Measurements from ENCODE around the gene RPTOR.

Gene RPTOR

GRCh38 chr17:80709090-80709695, 164.6 kb downstream of the RPTOR start:
- Histone ChIP-seq H3K9ac (ENCODE audit: low read length) (no peak overlapping the region), H3K4me3 (ENCODE audit: low read length) (no peak overlapping the region), H3K27ac (ENCODE audit: low read depth, low read length) (no peak overlapping the region), H3K4me1 (ENCODE audit: control insufficient read depth, insufficient read depth, low read length) (no peaks in the 10 kb centered on the region), H3K36me3 (ENCODE audit: control insufficient read depth, insufficient read depth, low read length) (no peaks in the 10 kb centered on the region), H3K27me3 (ENCODE audit: control insufficient read depth, insufficient read depth, low read length) (no peaks in the 10 kb centered on the region)

DNA sequence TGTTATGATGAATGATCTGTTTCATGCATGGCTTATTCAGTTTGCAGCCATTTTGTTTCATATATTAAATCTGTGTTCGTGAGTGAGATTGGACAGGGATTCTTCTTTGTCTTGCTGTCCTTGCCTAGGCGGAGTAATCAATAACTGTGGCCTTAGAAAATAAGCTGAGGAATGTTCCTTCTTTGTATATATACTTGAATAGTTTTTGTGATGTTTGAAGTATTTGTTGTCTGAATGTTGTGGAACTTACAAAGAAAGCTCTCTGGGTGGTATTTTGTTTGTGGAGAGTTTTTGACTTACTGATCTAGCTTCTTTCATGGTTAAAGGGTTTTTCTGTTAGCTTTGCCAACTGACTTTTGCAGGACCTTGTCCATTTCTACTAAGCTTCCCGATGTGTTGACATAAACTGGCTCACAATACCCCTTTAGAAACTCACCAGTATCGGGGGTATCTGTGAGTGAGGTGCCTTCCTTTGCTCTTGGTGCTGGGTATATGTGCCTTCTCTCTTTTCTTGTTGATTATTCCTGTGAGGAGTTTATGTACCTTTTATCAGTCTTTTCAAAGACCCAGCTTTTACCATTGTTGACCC, 166.2 kb downstream of the RPTOR start:
- Histone ChIP-seq H3K36me3 (ENCODE audit: control insufficient read depth, insufficient read depth, low read length) (no peaks in the 10 kb centered on the region), H3K9ac (ENCODE audit: low read length) (no peak overlapping the region), H3K4me1 (ENCODE audit: control insufficient read depth, insufficient read depth, low read length) (no peaks in the 10 kb centered on the region), H3K4me3 (ENCODE audit: low read length) (no peak overlapping the region), H3K27me3 (ENCODE audit: control insufficient read depth, insufficient read depth, low read length) (no peaks in the 10 kb centered on the region), H3K27ac (ENCODE audit: low read depth, low read length) (no peak overlapping the region)

- H3K4me3 ChIP-seq (ENCODE audit: low read length) = no peak overlapping the region
- no peak overlapping the region for H3K27ac ChIP-seq (ENCODE audit: low read depth, low read length)
- H3K9ac ChIP-seq (ENCODE audit: low read length) = no peak overlapping the region
- H3K4me1 ChIP-seq (ENCODE audit: control insufficient read depth, insufficient read depth, low read length) = no peaks in the 10 kb centered on the region
- H3K36me3 ChIP-seq (ENCODE audit: control insufficient read depth, insufficient read depth, low read length) = no peaks in the 10 kb centered on the region
- H3K27me3 ChIP-seq (ENCODE audit: control insufficient read depth, insufficient read depth, low read length) = no peaks in the 10 kb centered on the region
Observed at GRCh38 chr17:80712089-80712488, 167.5 kb downstream of the RPTOR start.

GRCh38 chr17:80712606-80713005, 168.0 kb downstream of the RPTOR start:
- H3K36me3 ChIP-seq (ENCODE audit: control insufficient read depth, insufficient read depth, low read length) = no peaks in the 10 kb centered on the region
- no peak overlapping the region for H3K27ac ChIP-seq (ENCODE audit: low read depth, low read length)
- no peak overlapping the region for H3K4me3 ChIP-seq (ENCODE audit: low read length)
- no peaks in the 10 kb centered on the region for H3K4me1 ChIP-seq (ENCODE audit: control insufficient read depth, insufficient read depth, low read length)
- no peaks in the 10 kb centered on the region for H3K27me3 ChIP-seq (ENCODE audit: control insufficient read depth, insufficient read depth, low read length)
- H3K9ac ChIP-seq (ENCODE audit: low read length) = no peak overlapping the region

- H3K9ac ChIP-seq (ENCODE audit: low read length) = no peak overlapping the region
- no peaks in the 10 kb centered on the region for H3K4me1 ChIP-seq (ENCODE audit: control insufficient read depth, insufficient read depth, low read length)
- H3K4me3 ChIP-seq (ENCODE audit: low read length) = no peak overlapping the region
- H3K27me3 ChIP-seq (ENCODE audit: control insufficient read depth, insufficient read depth, low read length) = no peaks in the 10 kb centered on the region
- H3K36me3 ChIP-seq (ENCODE audit: control insufficient read depth, insufficient read depth, low read length) = no peaks in the 10 kb centered on the region
- no peak overlapping the region for H3K27ac ChIP-seq (ENCODE audit: low read depth, low read length)
Observed at GRCh38 chr17:80716986-80717719, 172.5 kb downstream of the RPTOR start.

GRCh38 chr17:80717720-80718083, 173.1 kb downstream of the RPTOR start:
- Histone ChIP-seq H3K27ac (ENCODE audit: low read depth, low read length) (no peak overlapping the region), H3K36me3 (ENCODE audit: control insufficient read depth, insufficient read depth, low read length) (no peaks in the 10 kb centered on the region), H3K9ac (ENCODE audit: low read length) (no peak overlapping the region), H3K4me1 (ENCODE audit: control insufficient read depth, insufficient read depth, low read length) (no peaks in the 10 kb centered on the region), H3K4me3 (ENCODE audit: low read length) (no peak overlapping the region), H3K27me3 (ENCODE audit: control insufficient read depth, insufficient read depth, low read length) (no peaks in the 10 kb centered on the region)

DNA sequence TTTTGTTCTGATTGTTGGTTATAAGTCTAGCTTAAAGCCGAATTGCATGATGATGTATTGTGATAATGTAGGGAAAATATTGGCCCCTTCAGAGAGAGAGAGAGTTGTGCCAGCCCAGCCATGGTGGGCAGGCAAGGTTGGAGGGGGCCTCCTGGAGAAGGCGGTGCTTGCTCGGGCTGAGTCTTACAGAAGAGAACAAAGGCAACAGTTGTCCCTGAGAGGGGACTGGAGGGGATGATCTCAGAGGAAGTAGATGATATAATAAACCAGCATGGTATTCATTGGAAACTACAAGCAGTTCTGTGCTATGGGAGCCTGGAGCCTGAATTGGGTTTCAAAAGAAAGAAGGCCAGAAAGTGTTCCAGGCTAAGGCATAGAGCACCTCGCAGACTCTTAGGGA, 173.8 kb downstream of the RPTOR start:
- H3K27ac ChIP-seq (ENCODE audit: low read depth, low read length) = no peak overlapping the region
- no peaks in the 10 kb centered on the region for H3K27me3 ChIP-seq (ENCODE audit: control insufficient read depth, insufficient read depth, low read length)
- H3K36me3 ChIP-seq (ENCODE audit: control insufficient read depth, insufficient read depth, low read length) = no peaks in the 10 kb centered on the region
- no peak overlapping the region for H3K9ac ChIP-seq (ENCODE audit: low read length)
- no peak overlapping the region for H3K4me3 ChIP-seq (ENCODE audit: low read length)
- H3K4me1 ChIP-seq (ENCODE audit: control insufficient read depth, insufficient read depth, low read length) = no peaks in the 10 kb centered on the region

- no peaks in the 10 kb centered on the region for H3K27me3 ChIP-seq (ENCODE audit: control insufficient read depth, insufficient read depth, low read length)
- no peak overlapping the region for H3K27ac ChIP-seq (ENCODE audit: low read depth, low read length)
- H3K4me3 ChIP-seq (ENCODE audit: low read length) = no peak overlapping the region
- no peaks in the 10 kb centered on the region for H3K4me1 ChIP-seq (ENCODE audit: control insufficient read depth, insufficient read depth, low read length)
- no peak overlapping the region for H3K9ac ChIP-seq (ENCODE audit: low read length)
- H3K36me3 ChIP-seq (ENCODE audit: control insufficient read depth, insufficient read depth, low read length) = no peaks in the 10 kb centered on the region
Observed at GRCh38 chr17:80719449-80719848, 174.8 kb downstream of the RPTOR start.

DNA sequence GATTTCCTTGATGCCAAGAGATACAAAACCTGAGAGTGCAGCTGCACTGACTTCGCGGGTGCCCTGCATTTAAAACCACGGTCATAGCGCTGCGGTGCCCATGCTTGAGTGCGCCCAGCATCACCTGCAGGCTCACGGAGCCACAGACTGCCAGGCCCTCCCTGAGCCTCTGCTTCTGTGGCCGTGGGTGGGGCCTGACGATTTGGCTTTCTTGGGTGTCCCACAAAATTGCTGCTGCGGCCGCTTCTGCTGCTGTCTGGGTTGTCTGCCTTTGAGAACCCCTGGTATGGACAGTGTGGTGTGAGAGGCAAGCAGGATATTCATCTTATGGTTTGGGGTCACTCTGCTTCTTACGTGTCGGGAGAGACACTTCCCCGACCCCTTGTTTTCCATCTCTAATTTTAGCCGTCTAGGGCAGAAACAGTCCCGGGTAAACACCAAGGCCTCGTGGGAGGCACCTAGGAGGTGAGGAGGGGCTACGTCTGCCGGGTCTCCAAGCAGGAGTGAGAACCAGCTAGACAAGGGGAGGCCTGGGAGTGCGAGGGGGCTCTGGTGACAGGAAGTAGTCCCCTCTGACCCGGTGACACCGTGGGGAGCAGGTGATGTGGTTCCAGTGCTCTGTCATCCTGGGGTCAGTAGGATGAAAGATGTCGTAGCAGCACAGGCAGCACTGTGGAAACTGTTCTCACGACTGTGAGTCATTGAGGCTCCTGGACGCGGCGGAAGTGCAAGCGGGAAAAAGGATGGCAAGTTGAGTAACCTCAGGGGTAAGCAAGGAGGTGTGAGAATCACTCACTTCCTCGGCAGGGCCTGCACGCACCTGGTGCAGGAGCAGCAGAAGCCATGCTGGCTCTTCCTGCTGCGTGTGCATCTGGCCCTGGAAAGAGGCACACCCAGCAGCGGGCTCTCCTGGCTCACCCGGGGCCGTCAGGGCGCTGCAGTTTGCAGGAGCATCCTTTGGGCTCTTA, 176.3 kb downstream of the RPTOR start:
- H3K36me3 ChIP-seq (ENCODE audit: control insufficient read depth, insufficient read depth, low read length) = no peaks in the 10 kb centered on the region
- H3K9ac ChIP-seq (ENCODE audit: low read length) = no peak overlapping the region
- no peak overlapping the region for H3K27ac ChIP-seq (ENCODE audit: low read depth, low read length)
- H3K27me3 ChIP-seq (ENCODE audit: control insufficient read depth, insufficient read depth, low read length) = no peaks in the 10 kb centered on the region
- no peak overlapping the region for H3K4me3 ChIP-seq (ENCODE audit: low read length)
- no peaks in the 10 kb centered on the region for H3K4me1 ChIP-seq (ENCODE audit: control insufficient read depth, insufficient read depth, low read length)

DNA sequence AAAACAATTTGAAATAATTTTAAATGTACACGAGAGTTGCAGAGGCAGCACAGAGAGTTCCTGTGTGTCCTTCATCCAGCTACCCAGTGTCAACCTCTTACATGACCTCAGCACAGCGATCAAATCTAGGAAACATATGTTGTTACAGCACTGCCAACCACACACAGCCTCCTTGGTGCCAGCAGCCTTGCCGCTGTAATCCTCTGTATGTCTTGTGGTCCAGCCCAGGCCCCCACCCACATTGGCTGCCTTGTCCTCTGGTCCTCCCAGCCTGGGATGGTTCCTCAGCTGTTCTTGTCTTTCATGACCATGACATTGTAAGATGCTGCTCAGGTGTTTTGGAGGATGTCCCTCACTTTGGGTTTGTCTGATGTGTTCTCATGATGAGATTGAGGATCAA, 178.0 kb downstream of the RPTOR start:
- Histone ChIP-seq H3K9ac (ENCODE audit: low read length) (no peak overlapping the region), H3K27ac (ENCODE audit: low read depth, low read length) (no peak overlapping the region), H3K27me3 (ENCODE audit: control insufficient read depth, insufficient read depth, low read length) (no peaks in the 10 kb centered on the region), H3K4me3 (ENCODE audit: low read length) (no peak overlapping the region), H3K4me1 (ENCODE audit: control insufficient read depth, insufficient read depth, low read length) (no peaks in the 10 kb centered on the region), H3K36me3 (ENCODE audit: control insufficient read depth, insufficient read depth, low read length) (no peaks in the 10 kb centered on the region)

DNA sequence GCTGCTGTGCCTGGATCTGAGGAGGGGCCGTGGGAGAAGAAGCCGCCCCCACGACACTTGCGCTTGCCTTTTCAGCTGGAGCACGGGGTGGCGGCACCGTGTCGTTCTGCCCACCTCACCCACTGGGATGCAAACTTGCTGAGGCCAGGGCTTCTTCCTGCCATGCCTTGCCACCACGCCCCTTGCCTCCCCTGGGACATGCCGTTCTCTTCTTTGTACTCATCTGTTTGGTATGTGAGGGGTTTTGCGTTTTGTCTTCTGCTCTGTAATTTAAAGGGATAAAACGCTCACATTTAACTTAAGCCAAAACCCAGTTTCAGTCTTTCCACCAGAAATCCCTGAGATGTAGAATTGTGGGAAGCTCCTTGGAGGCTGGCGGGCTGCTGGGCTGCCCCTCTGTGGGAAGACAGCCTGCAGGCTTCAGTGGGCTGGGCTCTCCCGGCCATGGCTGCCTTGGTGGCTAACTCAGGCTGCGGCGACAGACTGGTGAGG, 180.2 kb downstream of the RPTOR start:
- Histone ChIP-seq H3K9ac (ENCODE audit: low read length) (no peak overlapping the region), H3K27me3 (ENCODE audit: control insufficient read depth, insufficient read depth, low read length) (no peaks in the 10 kb centered on the region), H3K36me3 (ENCODE audit: control insufficient read depth, insufficient read depth, low read length) (no peaks in the 10 kb centered on the region), H3K4me3 (ENCODE audit: low read length) (no peak overlapping the region), H3K27ac (ENCODE audit: low read depth, low read length) (no peak overlapping the region), H3K4me1 (ENCODE audit: control insufficient read depth, insufficient read depth, low read length) (no peaks in the 10 kb centered on the region)

DNA sequence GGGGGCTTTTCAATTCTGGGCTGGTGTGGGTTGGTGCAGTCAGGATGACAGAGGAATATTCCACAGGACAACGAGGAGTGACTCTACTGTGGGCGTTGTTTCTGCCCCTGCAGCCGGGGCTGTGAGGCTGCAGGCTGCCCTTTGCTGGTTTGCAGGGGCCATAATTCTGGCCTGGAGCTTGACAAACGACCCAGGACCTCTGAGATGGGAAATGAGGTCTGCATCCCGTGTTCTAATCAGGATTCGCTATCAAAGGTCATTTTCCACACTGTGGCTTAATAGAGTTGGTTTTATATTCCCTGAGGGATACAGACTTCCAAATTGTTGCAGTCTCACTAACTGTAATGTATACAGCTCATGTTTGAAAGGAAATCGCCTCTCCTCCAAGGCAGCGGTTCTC, 180.9 kb downstream of the RPTOR start:
- Histone ChIP-seq H3K9ac (ENCODE audit: low read length) (no peak overlapping the region), H3K27me3 (ENCODE audit: control insufficient read depth, insufficient read depth, low read length) (no peaks in the 10 kb centered on the region), H3K27ac (ENCODE audit: low read depth, low read length) (no peak overlapping the region), H3K4me3 (ENCODE audit: low read length) (no peak overlapping the region), H3K36me3 (ENCODE audit: control insufficient read depth, insufficient read depth, low read length) (no peaks in the 10 kb centered on the region), H3K4me1 (ENCODE audit: control insufficient read depth, insufficient read depth, low read length) (no peaks in the 10 kb centered on the region)

Data from rectal smooth muscle tissue (tissue), 1 donor.